PFSK-1 (cell line): ENCODE results near the gene MORC3.
A peak's percentile ranks its signal among the peaks of the same experiment; 100 is the strongest.

Experiments used
- FOXP2 ChIP-seq: optimal IDR thresholded peaks from 2 replicates; pipeline ENCODE3; 2011; ENCODE audit warnings: borderline replicate concordance, control low read depth, inconsistent platforms; ENCODE audit not compliant: insufficient read depth; ENCODE audit errors: extremely low read length, extremely low read depth
- POLR2AphosphoS5 ChIP-seq: IDR thresholded peaks from 2 replicates; pipeline ENCODE4 v1.6.1; 2012; ENCODE audit warnings: low read depth, mild to moderate bottlenecking, control low read depth, low read length, moderate library complexity
- SIN3A ChIP-seq: IDR thresholded peaks from 2 replicates; pipeline ENCODE4 v1.6.1; 2012; ENCODE audit warnings: mild to moderate bottlenecking, low read length, moderate library complexity, borderline replicate concordance; ENCODE audit not compliant: insufficient read depth
- TAF1 ChIP-seq: IDR thresholded peaks from 2 replicates; pipeline ENCODE4 v1.6.1; 2012; ENCODE audit warnings: low read length, control low read depth, borderline replicate concordance; ENCODE audit not compliant: insufficient read depth
- TF ChIP-seq, protein P1 (sequence below), 2 experiments: IDR thresholded peaks; 2 replicates each; pipeline versions ENCODE4 v1.6.1 to v1.8.0; 2011 to 2012; ENCODE audit warnings: low read depth in 2 of 2, low read length in 2 of 2, control low read depth in 1 of 2, inconsistent platforms in 1 of 2, mild to moderate bottlenecking in 1 of 2, moderate library complexity in 1 of 2; ENCODE audit not compliant: insufficient read depth in 1 of 2

The MORC3 gene

GRCh38 chr21:36412916-36413315 is 92.9 kb downstream of the MORC3 start:
- TF ChIP-seq FOXP2: no peak
- no peak for TF ChIP-seq SIN3A
- no peak for TF ChIP-seq POLR2AphosphoS5
- TF ChIP-seq, protein P1, sequence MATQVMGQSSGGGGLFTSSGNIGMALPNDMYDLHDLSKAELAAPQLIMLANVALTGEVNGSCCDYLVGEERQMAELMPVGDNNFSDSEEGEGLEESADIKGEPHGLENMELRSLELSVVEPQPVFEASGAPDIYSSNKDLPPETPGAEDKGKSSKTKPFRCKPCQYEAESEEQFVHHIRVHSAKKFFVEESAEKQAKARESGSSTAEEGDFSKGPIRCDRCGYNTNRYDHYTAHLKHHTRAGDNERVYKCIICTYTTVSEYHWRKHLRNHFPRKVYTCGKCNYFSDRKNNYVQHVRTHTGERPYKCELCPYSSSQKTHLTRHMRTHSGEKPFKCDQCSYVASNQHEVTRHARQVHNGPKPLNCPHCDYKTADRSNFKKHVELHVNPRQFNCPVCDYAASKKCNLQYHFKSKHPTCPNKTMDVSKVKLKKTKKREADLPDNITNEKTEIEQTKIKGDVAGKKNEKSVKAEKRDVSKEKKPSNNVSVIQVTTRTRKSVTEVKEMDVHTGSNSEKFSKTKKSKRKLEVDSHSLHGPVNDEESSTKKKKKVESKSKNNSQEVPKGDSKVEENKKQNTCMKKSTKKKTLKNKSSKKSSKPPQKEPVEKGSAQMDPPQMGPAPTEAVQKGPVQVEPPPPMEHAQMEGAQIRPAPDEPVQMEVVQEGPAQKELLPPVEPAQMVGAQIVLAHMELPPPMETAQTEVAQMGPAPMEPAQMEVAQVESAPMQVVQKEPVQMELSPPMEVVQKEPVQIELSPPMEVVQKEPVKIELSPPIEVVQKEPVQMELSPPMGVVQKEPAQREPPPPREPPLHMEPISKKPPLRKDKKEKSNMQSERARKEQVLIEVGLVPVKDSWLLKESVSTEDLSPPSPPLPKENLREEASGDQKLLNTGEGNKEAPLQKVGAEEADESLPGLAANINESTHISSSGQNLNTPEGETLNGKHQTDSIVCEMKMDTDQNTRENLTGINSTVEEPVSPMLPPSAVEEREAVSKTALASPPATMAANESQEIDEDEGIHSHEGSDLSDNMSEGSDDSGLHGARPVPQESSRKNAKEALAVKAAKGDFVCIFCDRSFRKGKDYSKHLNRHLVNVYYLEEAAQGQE (IDR thresholded peaks at IDR 0.05; ENCODE audit: insufficient read depth in 1 of 2, low read depth in 2 of 2, low read length in 2 of 2): no peak
- no peak for TF ChIP-seq TAF1

DNA sequence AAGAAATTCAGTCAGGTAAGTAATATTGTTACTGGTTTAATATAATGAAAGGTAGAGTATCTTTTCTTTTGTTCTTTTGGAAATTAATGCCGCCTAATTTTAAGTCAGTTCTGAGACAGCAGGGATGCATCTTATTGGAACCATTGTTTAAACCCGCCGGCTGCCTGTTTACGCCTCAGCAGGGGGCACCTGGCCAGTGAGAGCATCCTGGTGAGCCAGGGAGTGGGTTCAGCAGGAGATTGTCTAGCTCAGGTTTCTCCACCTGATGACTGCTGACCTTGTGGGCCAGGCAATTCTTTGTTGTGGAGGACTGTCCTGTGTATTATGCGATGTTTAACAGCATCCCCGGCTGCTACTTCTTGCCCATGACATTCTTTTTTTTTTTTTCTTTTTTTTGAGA is 95.4 kb downstream of the MORC3 start:
- TF ChIP-seq SIN3A (no peak), TAF1 (no peak), FOXP2 (no peak), POLR2AphosphoS5 (no peak)
- TF ChIP-seq, protein P1 (IDR thresholded peaks at IDR 0.05; ENCODE audit: insufficient read depth in 1 of 2, low read depth in 2 of 2, low read length in 2 of 2): no peak

GRCh38 chr21:36419241-36419640 is 99.2 kb downstream of the MORC3 start:
- TF ChIP-seq FOXP2 (no peak), POLR2AphosphoS5 (no peak), TAF1 (no peak), SIN3A (no peak)
- TF ChIP-seq, protein P1 (IDR thresholded peaks at IDR 0.05; ENCODE audit: insufficient read depth in 1 of 2, low read depth in 2 of 2, low read length in 2 of 2): no peak

DNA sequence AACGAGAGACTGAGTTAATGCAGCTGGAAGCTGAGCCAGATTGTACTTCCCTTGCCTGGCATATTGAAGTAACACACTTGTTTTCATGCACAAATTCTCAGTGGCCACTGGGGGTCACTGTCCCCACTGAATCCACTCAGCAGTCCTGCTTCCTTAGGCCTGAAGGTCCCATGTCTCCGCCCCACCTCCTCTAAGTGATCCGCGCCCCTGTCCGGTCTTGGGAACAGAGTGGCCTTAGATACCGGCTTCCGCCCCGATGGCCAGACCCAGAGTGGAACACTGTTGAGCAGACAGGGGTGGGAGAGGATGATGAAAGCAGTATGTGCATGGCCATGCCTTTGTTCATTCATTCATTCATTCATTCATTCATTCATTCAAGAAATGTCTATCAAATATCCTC is 100.0 kb downstream of the MORC3 start:
- TF ChIP-seq, protein P1 (IDR thresholded peaks at IDR 0.05; ENCODE audit: insufficient read depth in 1 of 2, low read depth in 2 of 2, low read length in 2 of 2): no peak
- TF ChIP-seq FOXP2: peak; percentile 26

GRCh38 chr21:36420571-36421339 is 100.8 kb downstream of the MORC3 start:
- no peak for TF ChIP-seq TAF1
- TF ChIP-seq, protein P1 (IDR thresholded peaks at IDR 0.05; ENCODE audit: insufficient read depth in 1 of 2, low read depth in 2 of 2, low read length in 2 of 2): no peak
- no peak for TF ChIP-seq POLR2AphosphoS5
- TF ChIP-seq FOXP2: no peak
- no peak for TF ChIP-seq SIN3A
